NCI-H2227 treated with DMSO at 0.1 percent for 48 hours (cell line): ENCODE measurements around the gene COG6.

Experiments used
- DNase-seq: peaks from one replicate; lab custom pipeline; 2025; lab: John Stamatoyannopoulos, UW

The COG6 gene

GRCh38 chr13:39655569-39656324 lies at the start of gene COG6:
COG6 (plus strand) TSS chr13:39655662; CDS start chr13:39655727, 65 bp downstream.
- DNase-seq = peak; percentile 85

- DNase-seq = no peak
Measured at GRCh38 chr13:39605677-39606320, 49.7 kb upstream of the COG6 start.

GRCh38 chr13:39607876-39608275 lies 47.6 kb upstream of the COG6 start:
- DNase-seq = no peak

GRCh38 chr13:39612023-39612637 lies 43.3 kb upstream of the COG6 start:
- DNase-seq = peak; percentile 28

GRCh38 chr13:39616087-39616694 lies 39.3 kb upstream of the COG6 start:
- DNase-seq = peak; percentile 72

- DNase-seq = no peak
Measured at GRCh38 chr13:39618561-39618960, 36.9 kb upstream of the COG6 start.

GRCh38 chr13:39623466-39623865 lies 32.0 kb upstream of the COG6 start:
- DNase-seq = no peak

- no peak for DNase-seq
Measured at GRCh38 chr13:39631307-39631706, 24.2 kb upstream of the COG6 start.

- DNase-seq = no peak
Measured at GRCh38 chr13:39632994-39633393, 22.5 kb upstream of the COG6 start.

- DNase-seq = no peak
Measured at GRCh38 chr13:39635564-39635963, 19.9 kb upstream of the COG6 start.

- no peak for DNase-seq
Measured at GRCh38 chr13:39637890-39638289, 17.6 kb upstream of the COG6 start.

- no peak for DNase-seq
Measured at GRCh38 chr13:39641645-39642044, 13.8 kb upstream of the COG6 start.

GRCh38 chr13:39646122-39646521 lies 9.3 kb upstream of the COG6 start:
- DNase-seq = no peak

GRCh38 chr13:39655041-39655568 lies 357 bp upstream of the COG6 start:
- no peak for DNase-seq

- DNase-seq = no peak
Measured at GRCh38 chr13:39656325-39656677, 839 bp downstream of the COG6 start.

- no peak for DNase-seq
Measured at GRCh38 chr13:39663508-39663907, 8.0 kb downstream of the COG6 start.

GRCh38 chr13:39663958-39664357 lies 8.5 kb downstream of the COG6 start:
- DNase-seq = no peak

- no peak for DNase-seq
Measured at GRCh38 chr13:39665763-39666162, 10.3 kb downstream of the COG6 start.

GRCh38 chr13:39670445-39670844 lies 15.0 kb downstream of the COG6 start:
- no peak for DNase-seq

- no peak for DNase-seq
Measured at GRCh38 chr13:39672378-39673132, 17.1 kb downstream of the COG6 start.

GRCh38 chr13:39675904-39676303 lies 20.4 kb downstream of the COG6 start:
- no peak for DNase-seq

- peak; percentile 0 for DNase-seq
Measured at GRCh38 chr13:39676315-39676876, 20.9 kb downstream of the COG6 start.
